NCI-H526 treated with DMSO at 0.1 percent for 48 hours (cell line): ENCODE data around the gene FGG.

Experiments used
- DNase-seq: peaks from one replicate; lab custom pipeline; 2025; lab: John Stamatoyannopoulos, UW

The FGG gene

GRCh38 chr4:154612472-154613414 lies at the start of gene FGG:
Gene FGG (minus strand): TSS chr4:154612656. CDS start chr4:154612609, 47 bp downstream.
- no peak for DNase-seq

GRCh38 chr4:154660052-154660451 lies 47.6 kb upstream of the FGG start:
- DNase-seq, result no peak

GRCh38 chr4:154658680-154659405 lies 46.4 kb upstream of the FGG start:
- no peak for DNase-seq

GRCh38 chr4:154643493-154643892 lies 31.0 kb upstream of the FGG start:
- no peak for DNase-seq

GRCh38 chr4:154642373-154643009 lies 30.0 kb upstream of the FGG start:
- peak; percentile 88 for DNase-seq

- DNase-seq, result peak; percentile 36
Measured at GRCh38 chr4:154640999-154641398, 28.5 kb upstream of the FGG start.

- no peak for DNase-seq
Measured at GRCh38 chr4:154634058-154634457, 21.6 kb upstream of the FGG start.

- no peak for DNase-seq
Measured at GRCh38 chr4:154631828-154632227, 19.4 kb upstream of the FGG start.

- DNase-seq, result no peak
Measured at GRCh38 chr4:154630324-154630723, 17.9 kb upstream of the FGG start.

- DNase-seq, result peak; percentile 64
Measured at GRCh38 chr4:154626793-154627484, 14.5 kb upstream of the FGG start.

GRCh38 chr4:154625971-154626370 lies 13.5 kb upstream of the FGG start:
- no peak for DNase-seq

GRCh38 chr4:154623995-154624394 lies 11.5 kb upstream of the FGG start:
- no peak for DNase-seq

GRCh38 chr4:154623436-154623835 lies 11.0 kb upstream of the FGG start:
- DNase-seq, result no peak

- DNase-seq, result peak; percentile 41
Measured at GRCh38 chr4:154622598-154622997, 10.1 kb upstream of the FGG start.

- no peak for DNase-seq
Measured at GRCh38 chr4:154620111-154620510, 7.7 kb upstream of the FGG start.

GRCh38 chr4:154618708-154619315 lies 6.4 kb upstream of the FGG start:
- peak; percentile 33 for DNase-seq

- no peak for DNase-seq
Measured at GRCh38 chr4:154617820-154618317, 5.4 kb upstream of the FGG start.

GRCh38 chr4:154616731-154617130 lies 4.3 kb upstream of the FGG start:
- no peak for DNase-seq

- DNase-seq, result no peak
Measured at GRCh38 chr4:154616287-154616686, 3.8 kb upstream of the FGG start.

- DNase-seq, result no peak
Measured at GRCh38 chr4:154615211-154615610, 2.8 kb upstream of the FGG start.

GRCh38 chr4:154614306-154614705 lies 1.9 kb upstream of the FGG start:
- no peak for DNase-seq
